Panc1 (cell line): ENCODE data around the gene SYTL3.

Experiments
- POLR2AphosphoS5 ChIP-seq: IDR thresholded peaks from 2 replicates; pipeline ENCODE4 v1.6.1; 2012; ENCODE audit warnings: mild to moderate bottlenecking, low read depth, low read length, moderate library complexity
- TF ChIP-seq, protein P1 (sequence below): fragments of 450-650 bp; IDR thresholded peaks from 2 replicates; pipeline ENCODE4 v1.5.1; 2017; ENCODE audit warnings: mild to moderate bottlenecking

GRCh38 chr6:158680015-158680414, 30.2 kb downstream of the SYTL3 start:
- TF ChIP-seq, protein P1, sequence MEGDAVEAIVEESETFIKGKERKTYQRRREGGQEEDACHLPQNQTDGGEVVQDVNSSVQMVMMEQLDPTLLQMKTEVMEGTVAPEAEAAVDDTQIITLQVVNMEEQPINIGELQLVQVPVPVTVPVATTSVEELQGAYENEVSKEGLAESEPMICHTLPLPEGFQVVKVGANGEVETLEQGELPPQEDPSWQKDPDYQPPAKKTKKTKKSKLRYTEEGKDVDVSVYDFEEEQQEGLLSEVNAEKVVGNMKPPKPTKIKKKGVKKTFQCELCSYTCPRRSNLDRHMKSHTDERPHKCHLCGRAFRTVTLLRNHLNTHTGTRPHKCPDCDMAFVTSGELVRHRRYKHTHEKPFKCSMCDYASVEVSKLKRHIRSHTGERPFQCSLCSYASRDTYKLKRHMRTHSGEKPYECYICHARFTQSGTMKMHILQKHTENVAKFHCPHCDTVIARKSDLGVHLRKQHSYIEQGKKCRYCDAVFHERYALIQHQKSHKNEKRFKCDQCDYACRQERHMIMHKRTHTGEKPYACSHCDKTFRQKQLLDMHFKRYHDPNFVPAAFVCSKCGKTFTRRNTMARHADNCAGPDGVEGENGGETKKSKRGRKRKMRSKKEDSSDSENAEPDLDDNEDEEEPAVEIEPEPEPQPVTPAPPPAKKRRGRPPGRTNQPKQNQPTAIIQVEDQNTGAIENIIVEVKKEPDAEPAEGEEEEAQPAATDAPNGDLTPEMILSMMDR: no peak
- no peak for TF ChIP-seq POLR2AphosphoS5
